Measurements from ENCODE around the gene CCDC149.

GRCh38 chr4:24805566-24805965 is 107.3 kb downstream of the CCDC149 start:
- TF ChIP-seq CTCF (IDR thresholded peaks at IDR 0.05) (no peak), POLR2A (IDR thresholded peaks at IDR 0.05) (no peak)
